Measurements from ENCODE around the gene ADARB1.

DNA sequence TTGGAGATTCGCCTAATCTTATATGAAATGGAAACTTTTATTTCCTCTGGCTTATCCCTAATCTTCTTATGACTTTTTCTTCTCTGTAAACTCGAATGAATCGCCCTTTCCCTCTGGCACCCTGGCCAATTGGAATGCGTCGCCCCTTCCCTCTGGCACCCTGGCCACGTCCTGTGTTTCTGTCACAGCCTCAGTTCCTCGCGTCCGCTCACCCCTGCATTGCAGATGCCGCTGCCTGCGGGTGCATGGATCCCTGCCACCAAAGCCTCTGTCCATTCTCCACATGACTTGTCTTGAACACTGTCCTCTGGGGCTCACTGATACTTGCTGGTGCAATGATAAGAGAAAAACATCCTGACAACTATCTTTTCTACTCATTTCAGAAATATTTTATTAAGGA lies 104.6 kb downstream of the ADARB1 start:
- TF ChIP-seq, protein P1, sequence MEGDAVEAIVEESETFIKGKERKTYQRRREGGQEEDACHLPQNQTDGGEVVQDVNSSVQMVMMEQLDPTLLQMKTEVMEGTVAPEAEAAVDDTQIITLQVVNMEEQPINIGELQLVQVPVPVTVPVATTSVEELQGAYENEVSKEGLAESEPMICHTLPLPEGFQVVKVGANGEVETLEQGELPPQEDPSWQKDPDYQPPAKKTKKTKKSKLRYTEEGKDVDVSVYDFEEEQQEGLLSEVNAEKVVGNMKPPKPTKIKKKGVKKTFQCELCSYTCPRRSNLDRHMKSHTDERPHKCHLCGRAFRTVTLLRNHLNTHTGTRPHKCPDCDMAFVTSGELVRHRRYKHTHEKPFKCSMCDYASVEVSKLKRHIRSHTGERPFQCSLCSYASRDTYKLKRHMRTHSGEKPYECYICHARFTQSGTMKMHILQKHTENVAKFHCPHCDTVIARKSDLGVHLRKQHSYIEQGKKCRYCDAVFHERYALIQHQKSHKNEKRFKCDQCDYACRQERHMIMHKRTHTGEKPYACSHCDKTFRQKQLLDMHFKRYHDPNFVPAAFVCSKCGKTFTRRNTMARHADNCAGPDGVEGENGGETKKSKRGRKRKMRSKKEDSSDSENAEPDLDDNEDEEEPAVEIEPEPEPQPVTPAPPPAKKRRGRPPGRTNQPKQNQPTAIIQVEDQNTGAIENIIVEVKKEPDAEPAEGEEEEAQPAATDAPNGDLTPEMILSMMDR (optimal IDR thresholded peaks at IDR 0.05 in 1 of 3, IDR thresholded peaks at IDR 0.05 in 1 of 3, conservative IDR thresholded peaks at IDR 0.05 in 1 of 3; ENCODE audit: extremely low read depth in 1 of 3, insufficient read depth in 2 of 3, low read length in 3 of 3) = no peak
- no peak for TF ChIP-seq EZH2 (IDR thresholded peaks at IDR 0.05; ENCODE audit: low read length)
